ENCODE measurements around the gene GNB4.

GRCh38 chr3:179473565-179473964 is 22.3 kb upstream of the GNB4 start:
- TF ChIP-seq CTCF (IDR thresholded peaks at IDR 0.05) (no peak), FOXJ3 (CRISPR knock-in tag; IDR thresholded peaks at IDR 0.05; ENCODE audit: borderline replicate concordance) (no peak), ZBTB43 (CRISPR knock-in tag; IDR thresholded peaks at IDR 0.05) (no peak), KAT7 (CRISPR knock-in tag; IDR thresholded peaks at IDR 0.05; ENCODE audit: borderline replicate concordance) (no peak), MAX (CRISPR knock-in tag; IDR thresholded peaks at IDR 0.05) (no peak), AFF4 (CRISPR knock-in tag; IDR thresholded peaks at IDR 0.05; ENCODE audit: borderline replicate concordance) (no peak), CDX4 (CRISPR knock-in tag; IDR thresholded peaks at IDR 0.05; ENCODE audit: borderline replicate concordance) (no peak), CREM (CRISPR knock-in tag; IDR thresholded peaks at IDR 0.05) (no peak), IRF1 (CRISPR knock-in tag; IDR thresholded peaks at IDR 0.05) (no peak), TEAD4 (CRISPR knock-in tag; IDR thresholded peaks at IDR 0.05) (no peak), ZNF281 (CRISPR knock-in tag; IDR thresholded peaks at IDR 0.05) (no peak), ESRRA (CRISPR knock-in tag; IDR thresholded peaks at IDR 0.05; ENCODE audit: borderline replicate concordance) (no peak), NR3C1 (CRISPR knock-in tag; conservative IDR thresholded peaks at IDR 0.05; ENCODE audit: low read depth) (no peak), JUN (CRISPR knock-in tag; IDR thresholded peaks at IDR 0.05) (no peak)
